IMR-90 (cell line): ENCODE measurements around the gene FBXO33. TPM values are rescaled to one million over a fixed set of nuclear protein-coding genes. Genes with fewer than 3 reads are reported as not detected.

Experiments used
- ATAC-seq: fragments of 200-7000 bp; cut with Tn5 transposase; 2 replicates; pipeline ENCODE4 v1.9.1; 2020; ENCODE audit warnings: low read depth, mild to moderate bottlenecking, moderate library complexity
- BruUV-seq: library from RNA; stranded (reverse); fragments of 400-500 nt; replicated peaks from 2 replicates; lab custom pipeline; 2021; lab: Mats Ljungman, UMichigan
- CTCF ChIA-PET: fragments of 300-600 bp; formaldehyde crosslinking; extraction: SDS; loops from one replicate; lab custom pipeline; 2021; ENCODE audit warnings: antibody characterized with exemption; lab: Yijun Ruan, JAX
- POLR2A ChIA-PET: fragments of 300-600 bp; sonication (Branson Sonifier 250); formaldehyde crosslinking; loops from one replicate; lab custom pipeline; 2022; ENCODE audit warnings: antibody characterized with exemption; ENCODE audit not compliant: unreplicated experiment; lab: Charles Lee
- DNase-seq: peaks from one replicate; pipeline ENCODE4 v3.0.0; 2013
- H2AFZ ChIP-seq: replicated peaks from 2 replicates; pipeline ENCODE3; 2013; ENCODE audit warnings: low read length, mild to moderate bottlenecking; ENCODE audit not compliant: poor library complexity
- H2AK5ac ChIP-seq: 2 replicates; pipeline ENCODE4 v1.6.1; 2013; ENCODE audit warnings: low read depth, low read length, inconsistent platforms
- H2AK9ac ChIP-seq: replicated peaks from 2 replicates; pipeline ENCODE3; 2013; ENCODE audit warnings: mild to moderate bottlenecking, low read depth, low read length, moderate library complexity; ENCODE audit not compliant: poor library complexity
- H2BK120ac ChIP-seq: 2 replicates; pipeline ENCODE4 v1.6.1; 2013; ENCODE audit warnings: low read depth, low read length, inconsistent platforms
- H2BK15ac ChIP-seq: 3 replicates; pipeline ENCODE4 v1.6.1; 2013; ENCODE audit warnings: low read depth, low read length, inconsistent platforms
- H2BK20ac ChIP-seq: 2 replicates; pipeline ENCODE4 v1.6.1; 2013; ENCODE audit warnings: low read depth, mild to moderate bottlenecking, inconsistent platforms, low read length, moderate library complexity
- H2BK5ac ChIP-seq: 2 replicates; pipeline ENCODE4 v1.6.1; 2013; ENCODE audit warnings: mild to moderate bottlenecking, low read depth, low read length, inconsistent platforms; ENCODE audit not compliant: poor library complexity, severe bottlenecking
- H3K14ac ChIP-seq: replicated peaks from 2 replicates; pipeline ENCODE4 v1.6.1; 2013; ENCODE audit warnings: low read depth, low read length, inconsistent platforms
- H3K18ac ChIP-seq: 2 replicates; pipeline ENCODE4 v1.6.1; 2013; ENCODE audit warnings: low read depth, low read length, control low read depth
- H3K23ac ChIP-seq: 2 replicates; pipeline ENCODE4 v1.6.1; 2013; ENCODE audit warnings: low read depth, low read length, inconsistent platforms
- H3K27ac ChIP-seq: 2 replicates; pipeline ENCODE4 v1.5.1; 2013; ENCODE audit warnings: mild to moderate bottlenecking, control low read depth, low read length; ENCODE audit not compliant: insufficient read depth
- H3K27me3 ChIP-seq: 2 replicates; pipeline ENCODE4 v1.6.1; 2013; ENCODE audit warnings: low read length; ENCODE audit not compliant: control insufficient read depth, insufficient read depth
- H3K36me3 ChIP-seq: 2 replicates; pipeline ENCODE4 v1.6.1; 2013; ENCODE audit warnings: low read length, mixed read lengths; ENCODE audit not compliant: control insufficient read depth, insufficient read depth
- H3K4ac ChIP-seq: 2 replicates; pipeline ENCODE4 v1.6.1; 2013; ENCODE audit warnings: low read depth, low read length, inconsistent platforms
- H3K4me1 ChIP-seq: 2 replicates; pipeline ENCODE4 v1.6.1; 2013; ENCODE audit warnings: low read length, mixed read lengths; ENCODE audit not compliant: control insufficient read depth, insufficient read depth
- H3K4me2 ChIP-seq: 2 replicates; pipeline ENCODE4 v1.6.1; 2013; ENCODE audit warnings: low read depth, mild to moderate bottlenecking, control low read depth, low read length, moderate library complexity
- H3K4me3 ChIP-seq: 2 replicates; pipeline ENCODE4 v1.5.1; 2013; ENCODE audit warnings: low read depth, mild to moderate bottlenecking, control low read depth, low read length, moderate library complexity; ENCODE audit not compliant: insufficient read depth
- H3K56ac ChIP-seq: 2 replicates; pipeline ENCODE4 v1.6.1; 2013; ENCODE audit warnings: low read length, inconsistent platforms; ENCODE audit not compliant: insufficient read depth; ENCODE audit errors: extremely low read depth
- H3K79me1 ChIP-seq, 2 experiments: 2 replicates each; pipeline ENCODE4 v1.6.1; 2013; ENCODE audit warnings: low read length in 2 of 2, inconsistent platforms in 1 of 2, low read depth in 1 of 2
- H3K9ac ChIP-seq: 2 replicates; pipeline ENCODE4 v1.6.1; 2013; ENCODE audit warnings: low read depth, low read length, control low read depth
- H3K9me1 ChIP-seq: 2 replicates; pipeline ENCODE4 v1.6.1; 2013; ENCODE audit warnings: low read length, inconsistent platforms; ENCODE audit not compliant: insufficient read depth
- H3K9me3 ChIP-seq: 2 replicates; pipeline ENCODE4 v1.6.1; 2013; ENCODE audit warnings: low read length; ENCODE audit not compliant: control insufficient read depth, insufficient read depth
- H4K20me1 ChIP-seq: 2 replicates; pipeline ENCODE4 v1.6.1; 2013; ENCODE audit warnings: low read length, inconsistent platforms; ENCODE audit not compliant: insufficient read depth
- H4K5ac ChIP-seq: 2 replicates; pipeline ENCODE4 v1.6.1; 2013; ENCODE audit warnings: mild to moderate bottlenecking, low read depth, low read length, control low read depth
- H4K8ac ChIP-seq, 2 experiments: 2 replicates each; pipeline ENCODE4 v1.6.1; 2013; ENCODE audit warnings: low read depth in 2 of 2, low read length in 2 of 2, control low read depth in 1 of 2, inconsistent platforms in 1 of 2
- H4K91ac ChIP-seq: 2 replicates; pipeline ENCODE4 v1.6.1; 2013; ENCODE audit warnings: low read depth, low read length, inconsistent platforms; ENCODE audit not compliant: insufficient read depth
- BHLHE40 ChIP-seq: fragments of 150-350 bp; IDR thresholded peaks from 2 replicates; pipeline ENCODE4 v1.6.1; 2016; ENCODE audit warnings: mild to moderate bottlenecking, low read depth, low read length
- MXI1 ChIP-seq: IDR thresholded peaks from 2 replicates; pipeline ENCODE4 v1.6.1; 2012; ENCODE audit warnings: low read depth, mild to moderate bottlenecking, low read length, moderate library complexity, borderline replicate concordance
- RAD21 ChIP-seq: IDR thresholded peaks from 2 replicates; pipeline ENCODE4 v1.6.1; 2012; ENCODE audit warnings: low read length, improper control_type of control experiment
- WGBS, 2 experiments: methylation state at CpG; one replicate each; pipeline versions ENCODE4 v1.1.5 to v1.1.7; 2013; ENCODE audit warnings: missing lambda C conversion rate in 2 of 2; ENCODE audit not compliant: insufficient read length in 1 of 2; ENCODE audit errors: extremely low coverage in 2 of 2; 5-methylcytosine and 5-hydroxymethylcytosine counted together
- dilution Hi-C: fragments of 300-500 bp; cut with HindIII; formaldehyde crosslinking; loops from one replicate; pipeline ENCODE4 v1.14.3; 2018; ENCODE audit warnings: low sequenced_read_pairs; ENCODE audit not compliant: unreplicated experiment
- in situ Hi-C: fragments of 300-500 bp; cut with MboI; formaldehyde crosslinking; loops from 3 replicates; pipeline ENCODE4 v1.14.3; 2019; ENCODE audit warnings: low sequenced_read_pairs, inconsistent platforms, mixed read lengths
- intact Hi-C: fragments of 100-400 bp; cut with micrococcal nuclease; formaldehyde crosslinking; loops from 2 replicates; pipeline ENCODE4 v1.10.0; 2022
- polyA plus RNA-seq, 3 experiments: library from polyadenylated mRNA; depleted of rRNA; stranded (reverse); fragments of >200 nt; gene quantifications; 2 replicates each; pipeline ENCODE4 v1.2.3, GENCODE V29; 2012; ENCODE audit warnings: low replicate concordance in 1 of 3
- total RNA-seq: library from RNA; depleted of rRNA; stranded (reverse); fragments of >200 nt; gene quantifications from 2 replicates; pipeline ENCODE4 v1.2.3, GENCODE V29; 2012

Gene FBXO33
- total and polyA plus RNA-seq, 2 of the 4 experiments (the other 2 are of a cell fraction): 7.6 to 10.0 TPM

DNA sequence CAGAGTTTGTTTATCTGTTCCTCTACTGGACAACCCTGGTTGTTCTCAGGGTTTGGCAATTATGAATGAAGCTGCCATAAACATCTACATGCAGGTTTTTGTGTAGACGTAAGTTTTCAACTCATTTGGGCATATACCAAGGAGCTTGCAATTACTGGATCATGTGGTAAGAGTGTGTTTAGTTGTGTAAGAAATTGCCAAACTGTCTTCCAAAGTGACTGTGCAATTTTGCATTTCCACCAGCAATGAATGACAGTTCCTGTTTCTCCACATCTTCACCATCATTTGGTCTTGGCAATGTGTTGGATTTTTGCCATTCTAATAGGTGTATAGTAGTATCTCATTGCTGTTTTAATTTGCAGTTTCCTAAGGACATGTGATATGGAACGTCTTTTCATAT, 39.8 kb upstream of the FBXO33 start:
- Histone ChIP-seq H4K91ac (no peak overlapping the region), H2AK5ac (no peak overlapping the region), H2AK9ac (no peak overlapping the region), H4K8ac (no peak overlapping the region), H3K56ac (no peak overlapping the region), H3K36me3 (no peaks in the 10 kb centered on the region), H3K9me1 (no peaks in the 10 kb centered on the region), H3K14ac (no peak overlapping the region), H3K23ac (no peak overlapping the region), H3K4ac (no peak overlapping the region), H2AFZ (no peak overlapping the region), H3K9me3 (no peaks in the 10 kb centered on the region), H4K5ac (no peak overlapping the region), H3K79me1 (no peaks in the 10 kb centered on the region), H3K9ac (no peak overlapping the region), H3K4me3 (no peak overlapping the region), H3K4me2 (no peak overlapping the region), H3K4me1 (no peaks in the 10 kb centered on the region), H2BK120ac (no peak overlapping the region), H3K27me3 (no peaks in the 10 kb centered on the region), H2BK20ac (no peak overlapping the region), H2BK15ac (no peak overlapping the region), H3K18ac (no peak overlapping the region), H2BK5ac (no peak overlapping the region), H4K20me1 (no peaks in the 10 kb centered on the region), H3K27ac (no peak overlapping the region)
- BruUV-seq: no TSS peak
- ATAC-seq: no peak
- ChIA-PET CTCF (interaction anchor here (0.8 kb wide), 1 partner anchor 8 kb away, joined by 3 read pairs; no protein-coding TSS in a partner anchor), POLR2A (no interaction called here)
- intact Hi-C loops (no loop called here), dilution Hi-C loops (no loop called here), in situ Hi-C loops (no loop called here)
- no CpG with 5 or more reads among the region's 2 CpGs for WGBS, 2 experiments
- TF ChIP-seq MXI1 (no peak), BHLHE40 (no peak), RAD21 (no peak)
- DNase-seq: no peak
